ENCODE results near the gene RASSF5. TPM values are rescaled to one million over a fixed set of nuclear protein-coding genes. Genes with fewer than 3 reads are reported as not detected.
A peak's percentile ranks its signal among the peaks of the same experiment; 100 is the strongest.

The RASSF5 gene
- total and polyA plus RNA-seq, 2 experiments from 2014 or later: 1.6 to 2.0 TPM

- Histone ChIP-seq H3K4me1 (ENCODE audit: insufficient read depth) (no peaks in the 10 kb centered on the region), H3K27ac (no peak overlapping the region), H3K27me3 (no peaks in the 10 kb centered on the region), H3K4me3 (no peak overlapping the region), H3K79me2 (no peaks in the 10 kb centered on the region), H3K36me3 (replicated peaks; ENCODE audit: insufficient read depth, low read depth) (no peaks in the 10 kb centered on the region), H3K9me3 (ENCODE audit: low read depth) (no peaks in the 10 kb centered on the region), H4K20me1 (ENCODE audit: insufficient read depth, poor library complexity, severe bottlenecking) (no peaks in the 10 kb centered on the region), H3K4me2 (no peak overlapping the region), H3K9me2 (replicated peaks; ENCODE audit: insufficient read depth) (no peaks in the 10 kb centered on the region), H2AFZ (no peak overlapping the region)
- DNase-seq (ENCODE audit: low spot score): no peak
- WGBS (ENCODE audit: low lambda C conversion rate, missing lambda C conversion rate): 98% methylated on average over 7 of the region's 7 CpGs
- TF ChIP-seq, protein P1, sequence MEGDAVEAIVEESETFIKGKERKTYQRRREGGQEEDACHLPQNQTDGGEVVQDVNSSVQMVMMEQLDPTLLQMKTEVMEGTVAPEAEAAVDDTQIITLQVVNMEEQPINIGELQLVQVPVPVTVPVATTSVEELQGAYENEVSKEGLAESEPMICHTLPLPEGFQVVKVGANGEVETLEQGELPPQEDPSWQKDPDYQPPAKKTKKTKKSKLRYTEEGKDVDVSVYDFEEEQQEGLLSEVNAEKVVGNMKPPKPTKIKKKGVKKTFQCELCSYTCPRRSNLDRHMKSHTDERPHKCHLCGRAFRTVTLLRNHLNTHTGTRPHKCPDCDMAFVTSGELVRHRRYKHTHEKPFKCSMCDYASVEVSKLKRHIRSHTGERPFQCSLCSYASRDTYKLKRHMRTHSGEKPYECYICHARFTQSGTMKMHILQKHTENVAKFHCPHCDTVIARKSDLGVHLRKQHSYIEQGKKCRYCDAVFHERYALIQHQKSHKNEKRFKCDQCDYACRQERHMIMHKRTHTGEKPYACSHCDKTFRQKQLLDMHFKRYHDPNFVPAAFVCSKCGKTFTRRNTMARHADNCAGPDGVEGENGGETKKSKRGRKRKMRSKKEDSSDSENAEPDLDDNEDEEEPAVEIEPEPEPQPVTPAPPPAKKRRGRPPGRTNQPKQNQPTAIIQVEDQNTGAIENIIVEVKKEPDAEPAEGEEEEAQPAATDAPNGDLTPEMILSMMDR (IDR thresholded peaks at IDR 0.05; ENCODE audit: poor library complexity): no peak
- no peak for TF ChIP-seq EZH2phosphoT487 (IDR thresholded peaks at IDR 0.05; ENCODE audit: low read depth, severe bottlenecking, unreplicated experiment)
- TF ChIP-seq EZH2 (IDR thresholded peaks at IDR 0.05; ENCODE audit: borderline replicate concordance): no peak
Observed at GRCh38 chr1:206487970-206488369, 19.4 kb upstream of the RASSF5 start.

DNA sequence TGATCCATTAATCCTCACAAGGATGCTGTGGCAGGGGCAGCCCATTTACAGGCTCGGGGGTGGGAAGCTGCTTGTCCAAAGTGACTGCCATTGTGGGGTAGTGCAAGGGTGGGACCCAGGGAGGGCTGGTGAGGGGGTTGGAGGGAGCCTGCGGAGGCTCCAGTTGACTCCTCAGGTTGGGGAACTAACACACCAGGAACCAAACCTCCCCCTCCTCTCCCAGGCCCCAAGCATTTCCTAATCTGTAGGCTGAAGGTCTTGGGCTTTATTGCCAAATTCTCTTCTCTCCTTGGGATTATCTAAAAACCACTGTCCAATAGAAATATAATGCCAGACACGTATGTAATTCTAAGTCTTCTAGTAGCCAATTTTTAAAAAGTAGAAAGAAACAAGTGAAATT is 18.9 kb upstream of the RASSF5 start:
- Histone ChIP-seq H4K20me1 (ENCODE audit: insufficient read depth, poor library complexity, severe bottlenecking) (no peaks in the 10 kb centered on the region), H3K9me3 (ENCODE audit: low read depth) (no peaks in the 10 kb centered on the region), H3K79me2 (no peaks in the 10 kb centered on the region), H3K4me1 (ENCODE audit: insufficient read depth) (no peaks in the 10 kb centered on the region), H3K36me3 (replicated peaks; ENCODE audit: insufficient read depth, low read depth) (no peaks in the 10 kb centered on the region), H3K4me2 (no peak overlapping the region), H2AFZ (no peak overlapping the region), H3K9me2 (replicated peaks; ENCODE audit: insufficient read depth) (no peaks in the 10 kb centered on the region), H3K27me3 (no peaks in the 10 kb centered on the region), H3K4me3 (no peak overlapping the region), H3K27ac (no peak overlapping the region)
- 94% methylated on average over 3 of the region's 3 CpGs for WGBS (ENCODE audit: low lambda C conversion rate, missing lambda C conversion rate)
- no peak for TF ChIP-seq EZH2 (IDR thresholded peaks at IDR 0.05; ENCODE audit: borderline replicate concordance)
- no peak for DNase-seq (ENCODE audit: low spot score)

DNA sequence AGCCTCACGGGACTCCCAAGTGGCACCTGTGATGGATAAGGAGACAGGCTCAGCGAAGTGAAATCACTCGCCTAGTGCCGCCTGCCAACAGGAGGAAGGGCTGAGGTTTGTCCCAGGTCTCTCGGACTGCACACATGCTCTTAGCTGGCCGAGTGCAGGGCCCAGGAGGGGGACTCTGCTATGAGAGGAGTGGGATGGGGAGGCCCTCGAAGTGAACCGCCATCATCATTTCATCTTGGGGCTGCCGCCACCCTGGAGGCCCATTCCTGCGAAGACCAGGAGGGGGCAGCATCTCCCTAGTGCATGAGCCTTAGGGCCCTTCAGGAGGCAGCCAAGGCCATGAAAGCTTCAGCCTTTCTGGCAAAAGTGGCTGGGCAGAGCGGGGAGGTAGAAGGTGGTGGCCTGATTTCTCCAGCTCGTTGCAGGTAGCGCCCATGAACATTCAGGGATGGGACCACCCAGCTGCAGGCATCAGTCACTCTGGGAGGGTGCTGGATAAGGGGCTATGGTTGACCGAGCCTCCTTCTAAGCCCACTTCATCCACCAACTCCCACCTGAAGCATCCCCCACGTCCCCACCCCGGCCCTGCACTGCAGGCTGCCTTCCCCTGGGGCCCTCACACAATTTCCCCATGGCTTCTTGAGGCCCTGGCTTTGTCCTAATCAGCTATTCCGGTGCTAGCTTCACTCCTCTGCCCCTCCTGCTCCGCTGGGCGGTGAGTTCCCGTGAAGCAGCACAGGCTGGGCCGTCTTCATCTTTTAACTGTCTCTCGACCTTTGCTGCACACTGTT is 17.2 kb upstream of the RASSF5 start:
- WGBS (ENCODE audit: low lambda C conversion rate, missing lambda C conversion rate): 67% methylated on average over 21 of the region's 22 CpGs
- peak; percentile 82 for DNase-seq (ENCODE audit: low spot score)
- Histone ChIP-seq H2AFZ (no peak overlapping the region), H3K27me3 (no peaks in the 10 kb centered on the region), H3K4me2 (no peak overlapping the region), H3K36me3 (replicated peaks; ENCODE audit: insufficient read depth, low read depth) (no peaks in the 10 kb centered on the region), H3K9me2 (replicated peaks; ENCODE audit: insufficient read depth) (no peaks in the 10 kb centered on the region), H3K4me1 (ENCODE audit: insufficient read depth) (peaks cover 6% of the 10 kb centered on the region), H3K79me2 (no peaks in the 10 kb centered on the region), H3K9me3 (ENCODE audit: low read depth) (no peaks in the 10 kb centered on the region), H3K27ac (no peak overlapping the region), H4K20me1 (ENCODE audit: insufficient read depth, poor library complexity, severe bottlenecking) (no peaks in the 10 kb centered on the region), H3K4me3 (no peak overlapping the region)
- TF ChIP-seq EZH2 (IDR thresholded peaks at IDR 0.05; ENCODE audit: borderline replicate concordance): no peak
- TF ChIP-seq, protein P1 (IDR thresholded peaks at IDR 0.05; ENCODE audit: poor library complexity): peak; percentile 87

GRCh38 chr1:206490771-206491405 is 16.4 kb upstream of the RASSF5 start:
- no peaks in the 10 kb centered on the region for H3K36me3 ChIP-seq (replicated peaks; ENCODE audit: insufficient read depth, low read depth)
- no peak overlapping the region for H2AFZ ChIP-seq
- no peak overlapping the region for H3K4me2 ChIP-seq
- H3K79me2 ChIP-seq: no peaks in the 10 kb centered on the region
- no peak for DNase-seq (ENCODE audit: low spot score)
- no peaks in the 10 kb centered on the region for H4K20me1 ChIP-seq (ENCODE audit: insufficient read depth, poor library complexity, severe bottlenecking)
- peaks cover 6% of the 10 kb centered on the region for H3K4me1 ChIP-seq (ENCODE audit: insufficient read depth)
- WGBS (ENCODE audit: low lambda C conversion rate, missing lambda C conversion rate): 74% methylated on average over 12 of the region's 12 CpGs
- H3K9me2 ChIP-seq (replicated peaks; ENCODE audit: insufficient read depth): no peaks in the 10 kb centered on the region
- TF ChIP-seq, protein P1 (IDR thresholded peaks at IDR 0.05; ENCODE audit: poor library complexity): no peak
- TF ChIP-seq EZH2phosphoT487 (IDR thresholded peaks at IDR 0.05; ENCODE audit: low read depth, severe bottlenecking, unreplicated experiment) (no peak), EZH2 (IDR thresholded peaks at IDR 0.05; ENCODE audit: borderline replicate concordance) (no peak)
- no peaks in the 10 kb centered on the region for H3K27me3 ChIP-seq
- H3K9me3 ChIP-seq (ENCODE audit: low read depth): no peaks in the 10 kb centered on the region
- H3K4me3 ChIP-seq: no peak overlapping the region
- H3K27ac ChIP-seq: peak overlapping the region; percentile 51

Data from hepatocyte (in vitro differentiated cells).